IPS-18a (cell line): ENCODE results near the gene FLT4.

ENCODE experiments used
- H3K27ac ChIP-seq: one replicate; pipeline ENCODE4 v1.5.1; 2013; ENCODE audit warnings: low read length
- H3K27me3 ChIP-seq: one replicate; pipeline ENCODE4 v1.6.1; 2013; ENCODE audit warnings: mild to moderate bottlenecking, low read length; ENCODE audit not compliant: control insufficient read depth, insufficient read depth
- H3K36me3 ChIP-seq: one replicate; pipeline ENCODE4 v1.6.1; 2013; ENCODE audit warnings: low read depth, low read length; ENCODE audit not compliant: control insufficient read depth
- H3K4me1 ChIP-seq: one replicate; pipeline ENCODE4 v1.6.1; 2013; ENCODE audit warnings: low read depth, low read length; ENCODE audit not compliant: control insufficient read depth
- H3K4me3 ChIP-seq: one replicate; pipeline ENCODE4 v1.5.1; 2013; ENCODE audit warnings: low read length
- H3K9ac ChIP-seq: one replicate; pipeline ENCODE4 v1.6.1; 2013; ENCODE audit warnings: mild to moderate bottlenecking, low read length, moderate library complexity
- H3K9me3 ChIP-seq: one replicate; pipeline ENCODE4 v1.6.1; 2013; ENCODE audit warnings: low read depth, low read length; ENCODE audit not compliant: control insufficient read depth

The FLT4 gene

GRCh38 chr5:180639741-180640610 is 9.4 kb downstream of the FLT4 start:
- Histone ChIP-seq H3K9ac (no peak overlapping the region), H3K27ac (no peak overlapping the region), H3K36me3 (no peaks in the 10 kb centered on the region), H3K4me1 (no peaks in the 10 kb centered on the region), H3K27me3 (no peaks in the 10 kb centered on the region), H3K9me3 (no peaks in the 10 kb centered on the region), H3K4me3 (no peak overlapping the region)

GRCh38 chr5:180639287-180639686 is 10.1 kb downstream of the FLT4 start:
- H3K9me3 ChIP-seq = no peaks in the 10 kb centered on the region
- no peaks in the 10 kb centered on the region for H3K36me3 ChIP-seq
- H3K27ac ChIP-seq = no peak overlapping the region
- H3K4me3 ChIP-seq = no peak overlapping the region
- H3K27me3 ChIP-seq = no peaks in the 10 kb centered on the region
- no peaks in the 10 kb centered on the region for H3K4me1 ChIP-seq
- H3K9ac ChIP-seq = no peak overlapping the region

GRCh38 chr5:180637962-180638680 is 11.3 kb downstream of the FLT4 start:
- Histone ChIP-seq H3K36me3 (no peaks in the 10 kb centered on the region), H3K27me3 (no peaks in the 10 kb centered on the region), H3K4me1 (no peaks in the 10 kb centered on the region), H3K9ac (no peak overlapping the region), H3K9me3 (no peaks in the 10 kb centered on the region), H3K4me3 (no peak overlapping the region), H3K27ac (no peak overlapping the region)

GRCh38 chr5:180636403-180637075 is 12.9 kb downstream of the FLT4 start:
- no peak overlapping the region for H3K27ac ChIP-seq
- H3K36me3 ChIP-seq = no peaks in the 10 kb centered on the region
- H3K9me3 ChIP-seq = no peaks in the 10 kb centered on the region
- no peaks in the 10 kb centered on the region for H3K4me1 ChIP-seq
- H3K4me3 ChIP-seq = no peak overlapping the region
- no peaks in the 10 kb centered on the region for H3K27me3 ChIP-seq
- no peak overlapping the region for H3K9ac ChIP-seq

- Histone ChIP-seq H3K27ac (no peak overlapping the region), H3K4me3 (no peak overlapping the region), H3K4me1 (no peaks in the 10 kb centered on the region), H3K36me3 (no peaks in the 10 kb centered on the region), H3K9ac (no peak overlapping the region), H3K27me3 (no peaks in the 10 kb centered on the region), H3K9me3 (no peaks in the 10 kb centered on the region)
Measured at GRCh38 chr5:180636016-180636402, 13.4 kb downstream of the FLT4 start.

- Histone ChIP-seq H3K27ac (no peak overlapping the region), H3K4me1 (no peaks in the 10 kb centered on the region), H3K9ac (no peak overlapping the region), H3K4me3 (no peak overlapping the region), H3K36me3 (no peaks in the 10 kb centered on the region), H3K9me3 (no peaks in the 10 kb centered on the region), H3K27me3 (no peaks in the 10 kb centered on the region)
Measured at GRCh38 chr5:180633283-180634177, 15.9 kb downstream of the FLT4 start.

GRCh38 chr5:180632768-180633167 is 16.6 kb downstream of the FLT4 start:
- Histone ChIP-seq H3K9ac (no peak overlapping the region), H3K9me3 (no peaks in the 10 kb centered on the region), H3K36me3 (no peaks in the 10 kb centered on the region), H3K27me3 (no peaks in the 10 kb centered on the region), H3K4me3 (no peak overlapping the region), H3K4me1 (no peaks in the 10 kb centered on the region), H3K27ac (no peak overlapping the region)

GRCh38 chr5:180631549-180632383 is 17.6 kb downstream of the FLT4 start:
- Histone ChIP-seq H3K9me3 (no peaks in the 10 kb centered on the region), H3K9ac (no peak overlapping the region), H3K36me3 (no peaks in the 10 kb centered on the region), H3K4me3 (no peak overlapping the region), H3K4me1 (no peaks in the 10 kb centered on the region), H3K27ac (no peak overlapping the region), H3K27me3 (no peaks in the 10 kb centered on the region)

- Histone ChIP-seq H3K4me1 (no peaks in the 10 kb centered on the region), H3K36me3 (no peaks in the 10 kb centered on the region), H3K9me3 (no peaks in the 10 kb centered on the region), H3K27me3 (no peaks in the 10 kb centered on the region), H3K4me3 (no peak overlapping the region), H3K9ac (no peak overlapping the region), H3K27ac (no peak overlapping the region)
Measured at GRCh38 chr5:180630426-180630825, 19.0 kb downstream of the FLT4 start.

GRCh38 chr5:180629831-180630382 is 19.5 kb downstream of the FLT4 start:
- H3K9me3 ChIP-seq = no peaks in the 10 kb centered on the region
- no peak overlapping the region for H3K27ac ChIP-seq
- no peak overlapping the region for H3K4me3 ChIP-seq
- H3K36me3 ChIP-seq = no peaks in the 10 kb centered on the region
- H3K4me1 ChIP-seq = no peaks in the 10 kb centered on the region
- H3K27me3 ChIP-seq = no peaks in the 10 kb centered on the region
- H3K9ac ChIP-seq = no peak overlapping the region
